K562 (cell line): Measurements from ENCODE around the gene MYO1E. TPM values are rescaled to one million over a fixed set of nuclear protein-coding genes. Genes with fewer than 3 reads are reported as not detected.

ENCODE experiments used
- ATAC-seq: fragments of 200-7000 bp; cut with Tn5 transposase; 3 replicates; pipeline ENCODE4 v1.9.1; 2020; ENCODE audit warnings: moderate library complexity
- BruUV-seq: library from RNA; stranded (reverse); fragments of 400-500 nt; replicated peaks from 2 replicates; lab custom pipeline; 2021; lab: Mats Ljungman, UMichigan
- CTCF ChIA-PET: fragments of 300-600 bp; formaldehyde crosslinking; extraction: SDS; loops from one replicate; lab custom pipeline; 2021; ENCODE audit warnings: low intra/inter-chr PET ratio; lab: Yijun Ruan, JAX
- POLR2A ChIA-PET: fragments of 300-600, 350-650 bp; sonication (Branson Sonifier 250); formaldehyde crosslinking; extraction: SDS; loops from one replicate; lab custom pipeline; 2021; ENCODE audit warnings: antibody characterized with exemption, inconsistent platforms; lab: Yijun Ruan, JAX
- DNase-seq, 4 experiments: peaks; one replicate each; pipeline versions ENCODE4 v3.0.0 to v3.0.0-alpha.2; 2011 to 2018; ENCODE audit warnings: low spot score in 3 of 4, mixed read lengths in 3 of 4; ENCODE audit errors: extremely low read depth in 1 of 4
- FAIRE-seq: peaks from 2 replicates; lab custom pipeline; 2011; peaks lifted over from hg19 to GRCh38; lab: Jason Lieb, UNC
- H2AFZ ChIP-seq: 2 replicates; pipeline ENCODE4 v1.6.0; 2011; ENCODE audit warnings: low read depth, low read length, control low read depth, inconsistent platforms
- H3K27ac ChIP-seq: fragments of 200-600 bp; 3 replicates; pipeline ENCODE4 v1.8.0; 2011; ENCODE audit warnings: low read depth, mild to moderate bottlenecking, control low read depth, inconsistent platforms, low read length, moderate library complexity, mixed read lengths; ENCODE audit errors: extremely low read depth
- H3K27me3 ChIP-seq, 2 experiments: fragments of 300-600 bp in 1 of 2; 2 replicates in 1 of 2; 3 replicates in 1 of 2; pipeline versions ENCODE4 v1.6.0 to v1.8.0; 2011; ENCODE audit warnings: inconsistent platforms in 2 of 2, low read length in 2 of 2, mild to moderate bottlenecking in 1 of 2, mixed read lengths in 1 of 2, moderate library complexity in 1 of 2; ENCODE audit not compliant: control insufficient read depth in 2 of 2, insufficient read depth in 2 of 2
- H3K36me3 ChIP-seq: fragments of 300-600 bp; 3 replicates; pipeline ENCODE4 v1.8.0; 2011; ENCODE audit warnings: mild to moderate bottlenecking, low read length, inconsistent platforms; ENCODE audit not compliant: control insufficient read depth, insufficient read depth
- H3K4me1 ChIP-seq, 2 experiments: fragments of 200-600 bp in 1 of 2; replicated peaks in 1 of 2; 2 replicates in 1 of 2; 3 replicates in 1 of 2; pipeline versions ENCODE4 v1.5.1 to v1.8.0; 2011; ENCODE audit warnings: inconsistent platforms in 2 of 2, low read length in 2 of 2, mild to moderate bottlenecking in 1 of 2, mixed read lengths in 1 of 2, moderate library complexity in 1 of 2; ENCODE audit not compliant: control insufficient read depth in 2 of 2, insufficient read depth in 2 of 2
- H3K4me2 ChIP-seq: 2 replicates; pipeline ENCODE4 v1.6.1; 2011; ENCODE audit warnings: low read length, control low read depth, inconsistent platforms, mixed read lengths; ENCODE audit not compliant: insufficient read depth
- H3K4me3 ChIP-seq: fragments of 200-600 bp; sonication (generic), shearing (Covaris generic); 2 replicates; pipeline ENCODE4 v1.5.1; 2016; ENCODE audit warnings: control low read depth, inconsistent platforms
- H3K79me2 ChIP-seq: fragments of 200-600 bp; 3 replicates; pipeline ENCODE4 v1.8.0; 2011; ENCODE audit warnings: low read length, inconsistent platforms; ENCODE audit not compliant: control insufficient read depth, insufficient read depth
- H3K9ac ChIP-seq, 2 experiments: 2 replicates each; pipeline versions ENCODE4 v1.6.0 to v1.6.1; 2011; ENCODE audit warnings: low read depth in 2 of 2, low read length in 2 of 2, control low read depth in 1 of 2, inconsistent platforms in 1 of 2, mild to moderate bottlenecking in 1 of 2, mixed read lengths in 1 of 2; ENCODE audit not compliant: insufficient read depth in 1 of 2
- H3K9me1 ChIP-seq: one replicate; pipeline ENCODE4 v1.6.0; 2011; ENCODE audit warnings: inconsistent platforms, mild to moderate bottlenecking, low read length, moderate library complexity; ENCODE audit not compliant: control insufficient read depth, insufficient read depth
- H3K9me3 ChIP-seq: replicated peaks from 2 replicates; pipeline ENCODE4 v1.5.1; 2011; ENCODE audit warnings: low read depth, low read length, inconsistent platforms; ENCODE audit not compliant: control insufficient read depth, insufficient read depth
- H4K20me1 ChIP-seq: replicated peaks from 2 replicates; pipeline ENCODE4 v1.6.1; 2011; ENCODE audit warnings: low read length, inconsistent platforms, mixed read lengths; ENCODE audit not compliant: control insufficient read depth, insufficient read depth
- HDAC6 ChIP-seq: IDR thresholded peaks from 2 replicates; pipeline ENCODE4 v1.6.1; 2012; ENCODE audit warnings: low read depth, mild to moderate bottlenecking, control low read depth, inconsistent platforms, low read length, moderate library complexity
- KLF6 ChIP-seq: fragments of 250-450 bp; sonication (Bioruptor Pico); IDR thresholded peaks from 2 replicates; pipeline ENCODE4 v1.4.0; 2020; ENCODE audit warnings: mild to moderate bottlenecking, moderate library complexity, borderline replicate concordance
- MAZ ChIP-seq, 2 experiments: fragments of 450-650 bp in 1 of 2; sonication (generic) in 1 of 2; formaldehyde crosslinking; IDR thresholded peaks in 1 of 2; conservative IDR thresholded peaks in 1 of 2; 2 replicates each; pipeline versions ENCODE4 v1.4.0 to v1.5.0; 2020; ENCODE audit warnings: mild to moderate bottlenecking in 1 of 2, missing genetic modification reagents in 1 of 2
- MBD2 ChIP-seq: sonication (generic); IDR thresholded peaks from 2 replicates; pipeline ENCODE4 v1.6.1; 2016; ENCODE audit warnings: low read depth, borderline replicate concordance
- NONO ChIP-seq, 2 experiments: fragments of 200-400 bp in 1 of 2; fragments of 450-650 bp in 1 of 2; formaldehyde crosslinking in 1 of 2; IDR thresholded peaks; 2 replicates each; pipeline ENCODE4 v1.6.1; 2017; ENCODE audit warnings: low read depth in 2 of 2, mild to moderate bottlenecking in 2 of 2, moderate library complexity in 2 of 2, low read length in 1 of 2
- NR2F6 ChIP-seq: fragments of 450-650 bp; formaldehyde crosslinking; IDR thresholded peaks from 2 replicates; pipeline ENCODE4 v1.4.0; 2020; ENCODE audit warnings: mild to moderate bottlenecking
- NRF1 ChIP-seq, 2 experiments: fragments of 450-650 bp; IDR thresholded peaks in 1 of 2; conservative IDR thresholded peaks in 1 of 2; 2 replicates each; pipeline ENCODE4 v1.6.1; 2014; ENCODE audit warnings: mild to moderate bottlenecking in 2 of 2
- RNF2 ChIP-seq: sonication (generic); IDR thresholded peaks from 2 replicates; pipeline ENCODE4 v1.6.1; 2016
- SOX6 ChIP-seq: fragments of 450-650 bp; IDR thresholded peaks from 2 replicates; pipeline ENCODE4 v1.6.1; 2014; ENCODE audit warnings: mild to moderate bottlenecking
- TAL1 ChIP-seq: fragments of 450-650 bp; IDR thresholded peaks from 2 replicates; pipeline ENCODE4 v1.6.1; 2016; ENCODE audit warnings: mild to moderate bottlenecking
- ZNF253 ChIP-seq: fragments of 250-450 bp; sonication (Bioruptor Pico); conservative IDR thresholded peaks from 2 replicates; pipeline ENCODE4 v1.6.1; 2021; ENCODE audit warnings: mild to moderate bottlenecking
- ZNF583 ChIP-seq: fragments of 250-450 bp; sonication (Bioruptor Pico); IDR thresholded peaks from 2 replicates; pipeline ENCODE4 v1.4.0; 2020
- WGBS: fragments of 100-300 bp; shearing (Covaris generic); methylation state at CpG from one replicate; pipeline ENCODE4 v1.1.6; 2016; ENCODE audit warnings: low coverage, mixed read lengths; ENCODE audit not compliant: insufficient coverage; ENCODE audit errors: missing lambda C conversion rate; 5-methylcytosine and 5-hydroxymethylcytosine counted together
- in situ Hi-C: fragments of 300-500 bp; cut with MboI; formaldehyde crosslinking; loops from 4 replicates; pipeline ENCODE4 v1.15.0; 2018; ENCODE audit warnings: inconsistent platforms, mixed read lengths
- intact Hi-C: fragments of 100-400 bp; cut with micrococcal nuclease; formaldehyde crosslinking; loops from 2 replicates; pipeline ENCODE4 v1.14.2; 2022
- polyA plus RNA-seq, 8 experiments: library from polyadenylated mRNA; depleted of rRNA in 4 of 8; stranded (reverse) in 5 of 8; unstranded in 3 of 8; fragments of >200 nt; fragmentation: Nextera tagmentation in 2 of 8; fragmentation: Illumina TruSeq in 1 of 8; extraction: Ambion mirVana in 2 of 8; extraction: Trizol in 1 of 8; gene quantifications; 2 replicates each; pipeline versions ENCODE4 v1.2.1 to v1.2.3, GENCODE V29; 2011 to 2014; ENCODE audit warnings: inconsistent platforms in 1 of 8, missing spikeins in 1 of 8
- total RNA-seq, 7 experiments: library from RNA; depleted of rRNA in 6 of 7; stranded (reverse); fragments of >200 nt in 6 of 7; fragmentation: Illumina TruSeq in 2 of 7; extraction: Trizol in 2 of 7; gene quantifications; 2 replicates each; pipeline versions ENCODE4 v1.2.1 to v1.2.3, GENCODE V29; 2011 to 2021; ENCODE audit warnings: low replicate concordance in 1 of 7
- TF ChIP-seq, protein P1 (sequence below): sonication (generic); formaldehyde crosslinking; IDR thresholded peaks from 2 replicates; pipeline ENCODE4 v1.8.0; 2022; ENCODE audit warnings: mild to moderate bottlenecking, missing genetic modification reagents, borderline replicate concordance
- TF ChIP-seq, protein P2 (sequence below): fragments of 250-450 bp; sonication (Bioruptor Pico); IDR thresholded peaks from 2 replicates; pipeline ENCODE4 v1.4.0; 2020; ENCODE audit warnings: mild to moderate bottlenecking

The MYO1E gene
- total and polyA plus RNA-seq, 9 of the 15 experiments (the other 6 are each of a cell fraction or from before 2014, with no cell fraction given): under 0.01 to 0.44 (median 0.01) TPM; not detected in 6

DNA sequence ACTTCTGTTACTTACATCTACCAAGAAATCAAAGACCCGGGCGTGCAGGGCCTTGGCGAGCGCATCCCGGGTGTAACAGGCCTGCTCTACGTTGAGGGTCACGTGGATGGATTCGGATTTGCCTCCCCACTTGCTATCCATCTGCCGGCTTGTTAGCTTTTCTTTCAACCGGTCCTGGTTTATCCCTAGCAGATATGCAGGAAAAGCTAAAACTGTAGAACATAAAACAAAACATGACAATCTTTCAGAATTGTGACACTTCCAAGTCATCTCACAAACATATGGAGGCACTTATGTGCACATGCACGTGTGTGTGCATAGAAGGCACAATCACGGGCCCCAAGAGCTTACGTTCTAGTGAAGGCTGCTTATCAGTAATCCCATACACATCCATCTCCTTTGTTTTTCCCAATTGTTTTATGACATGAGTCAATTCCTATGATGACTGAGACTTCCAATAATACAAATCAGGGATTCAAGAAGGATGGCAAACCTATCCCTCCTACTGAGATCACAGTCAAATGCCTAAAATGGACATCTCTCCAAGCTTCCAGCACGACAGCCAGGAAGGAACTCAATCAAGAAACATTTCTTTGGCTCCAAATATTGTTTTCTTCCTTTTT, 154.7 kb downstream of the MYO1E start:
- intact Hi-C loops: no loop called here
- H3K36me3 ChIP-seq: no peaks in the 10 kb centered on the region
- no peak overlapping the region for H2AFZ ChIP-seq
- no TSS peak for BruUV-seq
- in situ Hi-C loops: no loop called here
- no peak overlapping the region for H3K4me2 ChIP-seq
- no peak for DNase-seq
- no peaks in the 10 kb centered on the region for H4K20me1 ChIP-seq
- H3K9ac ChIP-seq: no peak overlapping the region
- H3K4me3 ChIP-seq: no peak overlapping the region
- peaks cover 11 to 14% of the 10 kb centered on the region in 2 experiments; a peak in 2 of 5 replicates for H3K27me3 ChIP-seq
- no peak for ATAC-seq
- ChIA-PET CTCF (no interaction called here), POLR2A (interaction anchor here (0.5 to 1.5 kb wide), 3 partner anchors 11 to 921 kb away, joined by 3 to 6 read pairs (median 3); no protein-coding TSS in a partner anchor)
- H3K27ac ChIP-seq: no peak overlapping the region
- no peaks in the 10 kb centered on the region for H3K9me3 ChIP-seq
- H3K4me1 ChIP-seq: no peaks in the 10 kb centered on the region
- under 1% methylated on average over 14 of the region's 14 CpGs for WGBS
- FAIRE-seq: no peak
- H3K9me1 ChIP-seq: no peaks in the 10 kb centered on the region
- TF ChIP-seq, protein P1, sequence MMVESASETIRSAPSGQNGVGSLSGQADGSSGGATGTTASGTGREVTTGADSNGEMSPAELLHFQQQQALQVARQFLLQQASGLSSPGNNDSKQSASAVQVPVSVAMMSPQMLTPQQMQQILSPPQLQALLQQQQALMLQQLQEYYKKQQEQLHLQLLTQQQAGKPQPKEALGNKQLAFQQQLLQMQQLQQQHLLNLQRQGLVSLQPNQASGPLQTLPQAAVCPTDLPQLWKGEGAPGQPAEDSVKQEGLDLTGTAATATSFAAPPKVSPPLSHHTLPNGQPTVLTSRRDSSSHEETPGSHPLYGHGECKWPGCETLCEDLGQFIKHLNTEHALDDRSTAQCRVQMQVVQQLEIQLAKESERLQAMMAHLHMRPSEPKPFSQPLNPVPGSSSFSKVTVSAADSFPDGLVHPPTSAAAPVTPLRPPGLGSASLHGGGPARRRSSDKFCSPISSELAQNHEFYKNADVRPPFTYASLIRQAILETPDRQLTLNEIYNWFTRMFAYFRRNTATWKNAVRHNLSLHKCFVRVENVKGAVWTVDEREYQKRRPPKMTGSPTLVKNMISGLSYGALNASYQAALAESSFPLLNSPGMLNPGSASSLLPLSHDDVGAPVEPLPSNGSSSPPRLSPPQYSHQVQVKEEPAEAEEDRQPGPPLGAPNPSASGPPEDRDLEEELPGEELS: no peak
- TF ChIP-seq NONO (IDR thresholded peaks at IDR 0.05; ENCODE audit: low read depth in 2 of 2, low read length in 1 of 2): no peak
- no peak for TF ChIP-seq MBD2
- no peak for TF ChIP-seq MAZ (CRISPR knock-in tag; conservative IDR thresholded peaks at IDR 0.05 in 1 of 2, IDR thresholded peaks at IDR 0.05 in 1 of 2)
- no peak for TF ChIP-seq NRF1 (conservative IDR thresholded peaks at IDR 0.05 in 1 of 2, IDR thresholded peaks at IDR 0.05 in 1 of 2)
- TF ChIP-seq ZNF253: no peak
- TF ChIP-seq TAL1: no peak
- TF ChIP-seq, protein P2, sequence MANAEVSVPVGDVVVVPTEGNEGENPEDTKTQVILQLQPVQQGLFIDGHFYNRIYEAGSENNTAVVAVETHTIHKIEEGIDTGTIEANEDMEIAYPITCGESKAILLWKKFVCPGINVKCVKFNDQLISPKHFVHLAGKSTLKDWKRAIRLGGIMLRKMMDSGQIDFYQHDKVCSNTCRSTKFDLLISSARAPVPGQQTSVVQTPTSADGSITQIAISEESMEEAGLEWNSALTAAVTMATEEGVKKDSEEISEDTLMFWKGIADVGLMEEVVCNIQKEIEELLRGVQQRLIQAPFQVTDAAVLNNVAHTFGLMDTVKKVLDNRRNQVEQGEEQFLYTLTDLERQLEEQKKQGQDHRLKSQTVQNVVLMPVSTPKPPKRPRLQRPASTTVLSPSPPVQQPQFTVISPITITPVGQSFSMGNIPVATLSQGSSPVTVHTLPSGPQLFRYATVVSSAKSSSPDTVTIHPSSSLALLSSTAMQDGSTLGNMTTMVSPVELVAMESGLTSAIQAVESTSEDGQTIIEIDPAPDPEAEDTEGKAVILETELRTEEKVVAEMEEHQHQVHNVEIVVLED (CRISPR knock-in tag): no peak
- TF ChIP-seq SOX6: no peak
- TF ChIP-seq ZNF583 (CRISPR knock-in tag): no peak
- no peak for TF ChIP-seq NR2F6 (CRISPR knock-in tag)
- TF ChIP-seq HDAC6: no peak
- TF ChIP-seq RNF2: no peak
- no peak for TF ChIP-seq KLF6
- no peaks in the 10 kb centered on the region for H3K79me2 ChIP-seq
